Measurements from ENCODE around the gene TCIRG1.

- TF ChIP-seq CTCF (conservative IDR thresholded peaks at IDR 0.05; ENCODE audit: low read depth, low read length), result no peak
- TF ChIP-seq EZH2 (IDR thresholded peaks at IDR 0.05; ENCODE audit: low read length, unreplicated experiment), result no peak
- TF ChIP-seq EZH2phosphoT487 (IDR thresholded peaks at IDR 0.05; ENCODE audit: borderline replicate concordance, low read length), result no peak
Measured at GRCh38 chr11:68022531-68022930, 16.3 kb upstream of the TCIRG1 start.

All from PC-3 (cell line).